Breast epithelium (tissue), 4 donors: ENCODE results near the gene PDZRN3. TPM values are rescaled to one million over a fixed set of nuclear protein-coding genes. Genes with fewer than 3 reads are reported as not detected.

Experiments
- DNase-seq, 2 donors: peaks; one replicate each; pipeline ENCODE4 v3.0.0-alpha.2; 2019; ENCODE audit warnings: low spot score in 2 of 2
- H3K27ac ChIP-seq, 2 donors: fragments of 200-600 bp; sonication (generic) in 1 of 2; one replicate each; pipeline ENCODE4 v1.5.1; 2016 to 2019; ENCODE audit warnings: mild to moderate bottlenecking in 1 of 2
- H3K27me3 ChIP-seq, 2 donors: fragments of 200-600 bp; sonication (generic) in 1 of 2; one replicate each; pipeline versions ENCODE4 v1.5.1 to v1.6.0; 2017 to 2019; ENCODE audit warnings: control low read depth in 1 of 2, mild to moderate bottlenecking in 1 of 2
- H3K36me3 ChIP-seq: fragments of 200-600 bp; one replicate; pipeline ENCODE4 v1.5.1; 2019
- H3K4me1 ChIP-seq, 2 donors: fragments of 200-600 bp; sonication (generic); one replicate each; pipeline ENCODE4 v1.5.1; 2016 to 2019; ENCODE audit warnings: control low read depth in 1 of 2
- H3K4me3 ChIP-seq, 3 donors: fragments of 200-600 bp; sonication (generic); 1 replicate in 2 of 3; 2 replicates in 1 of 3; pipeline ENCODE4 v1.5.1; 2016 to 2019; ENCODE audit warnings: mild to moderate bottlenecking in 3 of 3, moderate library complexity in 2 of 3
- H3K9me3 ChIP-seq, 2 donors: fragments of 200-600 bp; sonication (generic) in 1 of 2; one replicate each; pipeline ENCODE4 v1.5.1; 2016 to 2019; ENCODE audit warnings: control low read depth in 1 of 2
- CTCF ChIP-seq, 3 donors: fragments of 450-650 bp; IDR thresholded peaks; one replicate each; pipeline ENCODE4 v1.5.1; 2016 to 2017; ENCODE audit warnings: antibody characterized with exemption in 3 of 3, mild to moderate bottlenecking in 3 of 3, moderate library complexity in 3 of 3
- POLR2A ChIP-seq: fragments of 450-650 bp; IDR thresholded peaks from one replicate; pipeline ENCODE4 v1.6.1; 2016; ENCODE audit warnings: antibody characterized with exemption, mild to moderate bottlenecking, moderate library complexity
- POLR2AphosphoS5 ChIP-seq, 3 donors: sonication (generic); formaldehyde crosslinking; IDR thresholded peaks; one replicate each; pipeline ENCODE4 v1.6.1; 2017; ENCODE audit warnings: antibody characterized with exemption in 3 of 3
- intact Hi-C: fragments of 100-400 bp; cut with DNase I; formaldehyde crosslinking; loops from one replicate; pipeline ENCODE4 v1.15.1; 2023; ENCODE audit warnings: low total_unique reads
- total RNA-seq, 3 donors: library from RNA; depleted of rRNA; stranded (reverse); fragments of >200 nt; gene quantifications; one replicate each; pipeline ENCODE4 v1.1.0, GENCODE V29; 2016

PDZRN3 gene
- total RNA-seq, 3 donors from 2014 or later: 36.0 to 79.6 (median 37.6) TPM

GRCh38 chr3:73577704-73578103 is 47.0 kb downstream of the PDZRN3 start:
- Histone ChIP-seq H3K4me1 (no peaks in the 10 kb centered on the region), H3K27ac (no peak overlapping the region), H3K27me3 (no peaks in the 10 kb centered on the region), H3K4me3 (no peak overlapping the region), H3K9me3 (no peaks in the 10 kb centered on the region), H3K36me3 (no peaks in the 10 kb centered on the region)
- intact Hi-C loops: no loop called here
- TF ChIP-seq CTCF (IDR thresholded peaks at IDR 0.05) (no peak), POLR2AphosphoS5 (IDR thresholded peaks at IDR 0.05) (no peak), POLR2A (no peak)
- DNase-seq: no peak

GRCh38 chr3:73576999-73577461 is 47.7 kb downstream of the PDZRN3 start:
- H3K9me3 ChIP-seq: no peaks in the 10 kb centered on the region
- H3K4me3 ChIP-seq: no peak overlapping the region
- no peak for DNase-seq
- intact Hi-C loops: no loop called here
- no peaks in the 10 kb centered on the region for H3K36me3 ChIP-seq
- no peak overlapping the region for H3K27ac ChIP-seq
- TF ChIP-seq POLR2AphosphoS5 (IDR thresholded peaks at IDR 0.05): no peak
- no peak for TF ChIP-seq CTCF (IDR thresholded peaks at IDR 0.05)
- TF ChIP-seq POLR2A: no peak
- H3K27me3 ChIP-seq: no peaks in the 10 kb centered on the region
- no peaks in the 10 kb centered on the region for H3K4me1 ChIP-seq

- Histone ChIP-seq H3K36me3 (no peaks in the 10 kb centered on the region), H3K27me3 (no peaks in the 10 kb centered on the region), H3K4me1 (no peaks in the 10 kb centered on the region), H3K27ac (no peak overlapping the region), H3K4me3 (no peak overlapping the region), H3K9me3 (no peaks in the 10 kb centered on the region)
- no peak for DNase-seq
- TF ChIP-seq POLR2A: no peak
- TF ChIP-seq POLR2AphosphoS5 (IDR thresholded peaks at IDR 0.05): no peak
- no peak for TF ChIP-seq CTCF (IDR thresholded peaks at IDR 0.05)
- intact Hi-C loops: no loop called here
Observed at GRCh38 chr3:73575953-73576352, 48.8 kb downstream of the PDZRN3 start.

- H3K9me3 ChIP-seq: no peaks in the 10 kb centered on the region
- TF ChIP-seq CTCF (IDR thresholded peaks at IDR 0.05) (no peak), POLR2AphosphoS5 (IDR thresholded peaks at IDR 0.05) (no peak), POLR2A (no peak)
- H3K4me1 ChIP-seq: no peaks in the 10 kb centered on the region
- H3K27ac ChIP-seq: no peak overlapping the region
- H3K36me3 ChIP-seq: no peaks in the 10 kb centered on the region
- DNase-seq: no peak
- H3K27me3 ChIP-seq: no peaks in the 10 kb centered on the region
- no peak overlapping the region for H3K4me3 ChIP-seq
- intact Hi-C loops: no loop called here
Observed at GRCh38 chr3:73575519-73575918, 49.2 kb downstream of the PDZRN3 start.

GRCh38 chr3:73573204-73573603 is 51.5 kb downstream of the PDZRN3 start:
- Histone ChIP-seq H3K4me1 (no peaks in the 10 kb centered on the region), H3K27ac (no peak overlapping the region)

More at GRCh38 chr3:73573204-73573603, 51.5 kb downstream of the PDZRN3 start:
- intact Hi-C loops: no loop called here
- TF ChIP-seq POLR2AphosphoS5 (IDR thresholded peaks at IDR 0.05): no peak
- no peak for TF ChIP-seq CTCF (IDR thresholded peaks at IDR 0.05)
- TF ChIP-seq POLR2A: no peak
- no peak overlapping the region for H3K4me3 ChIP-seq
- no peaks in the 10 kb centered on the region for H3K9me3 ChIP-seq
- no peaks in the 10 kb centered on the region for H3K36me3 ChIP-seq
- no peak for DNase-seq
- no peaks in the 10 kb centered on the region for H3K27me3 ChIP-seq
